Measurements from ENCODE around the gene CPA1. TPM values are rescaled to one million over a fixed set of nuclear protein-coding genes. Genes with fewer than 3 reads are reported as not detected.
A peak's percentile ranks its signal among the peaks of the same experiment; 100 is the strongest.

CPA1 gene
- total RNA-seq, 1 donor = 0.86 TPM

- no peak for TF ChIP-seq CTCF (IDR thresholded peaks at IDR 0.05; ENCODE audit: insufficient read depth, low read depth, low read length)
- no peak overlapping the region for H3K4me3 ChIP-seq (ENCODE audit: low read depth, low read length)
- DNase-seq (ENCODE audit: low read depth) = no peak
These were observed 13.1 kb upstream of the CPA1 start for GRCh38 chr7:130367088-130367755.

GRCh38 chr7:130367836-130368746, 12.2 kb upstream of the CPA1 start:
- DNase-seq (ENCODE audit: low read depth) = no peak
- TF ChIP-seq CTCF (IDR thresholded peaks at IDR 0.05; ENCODE audit: insufficient read depth, low read depth, low read length) = no peak
- H3K4me3 ChIP-seq (ENCODE audit: low read depth, low read length) = no peak overlapping the region

- no peak overlapping the region for H3K4me3 ChIP-seq (ENCODE audit: low read depth, low read length)
- TF ChIP-seq CTCF (IDR thresholded peaks at IDR 0.05; ENCODE audit: insufficient read depth, low read depth, low read length) = no peak
- DNase-seq (ENCODE audit: low read depth) = peak; percentile 89
These were observed 11.1 kb upstream of the CPA1 start for GRCh38 chr7:130369110-130369711.

- no peak overlapping the region for H3K4me3 ChIP-seq (ENCODE audit: low read depth, low read length)
- DNase-seq (ENCODE audit: low read depth) = peak; percentile 52
- TF ChIP-seq CTCF (IDR thresholded peaks at IDR 0.05; ENCODE audit: insufficient read depth, low read depth, low read length) = no peak
These were observed 10.3 kb upstream of the CPA1 start for GRCh38 chr7:130369831-130370550.

- DNase-seq (ENCODE audit: low read depth) = peak; percentile 61
- no peak for TF ChIP-seq CTCF (IDR thresholded peaks at IDR 0.05; ENCODE audit: insufficient read depth, low read depth, low read length)
- no peak overlapping the region for H3K4me3 ChIP-seq (ENCODE audit: low read depth, low read length)
These were observed 9.2 kb upstream of the CPA1 start for GRCh38 chr7:130371046-130371445.

- no peak for TF ChIP-seq CTCF (IDR thresholded peaks at IDR 0.05; ENCODE audit: insufficient read depth, low read depth, low read length)
- DNase-seq (ENCODE audit: low read depth) = peak; percentile 87
- no peak overlapping the region for H3K4me3 ChIP-seq (ENCODE audit: low read depth, low read length)
These were observed 7.7 kb upstream of the CPA1 start for GRCh38 chr7:130372402-130373165.

Data from fibroblast of villous mesenchyme (primary cell).